HL-60/S4 (cell line): ENCODE results near the gene VSTM4.

Experiments used
- in situ Hi-C: fragments of 300-500 bp; cut with MboI; formaldehyde crosslinking; loops from 2 replicates; pipeline ENCODE4 v1.14.3; 2022; ENCODE audit warnings: low sequenced_read_pairs

VSTM4 gene, protein sequence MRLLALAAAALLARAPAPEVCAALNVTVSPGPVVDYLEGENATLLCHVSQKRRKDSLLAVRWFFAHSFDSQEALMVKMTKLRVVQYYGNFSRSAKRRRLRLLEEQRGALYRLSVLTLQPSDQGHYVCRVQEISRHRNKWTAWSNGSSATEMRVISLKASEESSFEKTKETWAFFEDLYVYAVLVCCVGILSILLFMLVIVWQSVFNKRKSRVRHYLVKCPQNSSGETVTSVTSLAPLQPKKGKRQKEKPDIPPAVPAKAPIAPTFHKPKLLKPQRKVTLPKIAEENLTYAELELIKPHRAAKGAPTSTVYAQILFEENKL

DNA sequence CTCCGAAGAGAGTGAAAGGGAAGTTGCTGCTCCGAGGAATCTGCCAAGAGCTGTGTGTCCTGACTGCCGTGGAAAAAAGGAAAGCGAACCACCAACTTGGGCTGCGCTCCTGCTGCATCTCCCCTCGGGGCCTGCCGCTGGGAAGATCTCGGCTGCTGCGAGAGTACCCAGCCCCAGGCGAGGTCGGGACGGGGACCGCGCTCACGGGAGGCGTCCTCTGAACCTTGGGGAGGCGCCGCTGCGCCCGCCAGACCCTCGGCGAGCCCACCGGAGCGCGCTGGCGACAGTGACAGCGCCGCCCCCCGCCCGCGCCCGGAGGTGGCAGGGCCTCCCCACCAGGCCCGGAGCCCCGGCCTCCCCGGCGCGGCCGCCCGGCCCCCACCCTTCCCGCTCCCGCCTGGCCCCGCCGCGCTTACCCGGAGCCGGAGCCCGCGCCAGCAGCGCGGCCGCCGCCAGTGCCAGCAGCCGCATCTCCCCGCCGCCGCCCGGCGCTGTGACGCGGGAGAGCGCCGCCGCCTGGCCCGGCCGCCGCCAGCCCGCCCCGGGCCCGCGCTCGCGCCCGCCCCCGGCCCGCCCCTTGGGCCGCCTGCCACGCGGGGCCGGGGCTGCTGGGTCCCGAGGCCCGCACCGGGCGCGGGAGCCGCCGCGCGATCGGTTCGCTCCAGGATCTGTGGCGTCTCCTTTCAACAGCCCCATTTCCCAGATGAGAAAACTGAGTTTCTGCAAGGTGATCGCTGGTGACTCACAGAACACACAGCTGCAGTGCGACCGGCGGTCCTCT lies at the start of gene VSTM4:
Gene VSTM4, minus strand, starts transcription at position 508 of the 781 bp plus-strand sequence. Its CDS starts 37 bp downstream, at position 471.
- in situ Hi-C loops: no loop called here

DNA sequence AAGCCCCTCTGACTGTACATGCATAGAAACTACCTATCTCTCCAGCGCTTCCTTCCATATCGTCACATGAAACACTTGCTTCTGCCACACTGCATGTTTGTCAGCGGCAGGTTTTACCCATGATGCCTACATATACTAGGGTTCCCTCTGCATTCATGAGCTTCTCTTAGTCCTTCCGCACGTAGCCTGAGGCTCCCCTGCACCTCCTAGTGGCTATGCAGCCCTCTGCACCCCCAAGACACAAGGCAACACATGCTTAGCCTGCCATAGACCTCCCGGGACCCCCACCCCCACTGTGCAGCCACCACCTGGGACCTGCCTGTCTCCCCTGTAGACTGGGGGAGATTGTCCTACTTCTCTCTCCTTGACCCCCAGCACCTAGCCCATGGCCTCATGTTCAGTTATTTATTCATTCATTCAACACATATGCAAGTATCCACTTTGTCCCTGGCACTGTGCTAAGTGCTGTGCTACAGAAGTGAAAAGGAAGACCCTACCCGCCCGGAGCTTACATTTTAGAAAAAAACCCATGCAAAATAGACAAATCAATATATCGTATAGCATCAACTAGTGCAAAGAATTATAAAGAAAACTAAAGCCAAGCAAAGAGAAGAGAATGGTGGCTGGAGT lies 49.4 kb upstream of the VSTM4 start:
- in situ Hi-C loops: loop anchor here (25.0 kb wide), 2 partner anchors 502 to 627 kb away; no protein-coding TSS in a partner anchor

DNA sequence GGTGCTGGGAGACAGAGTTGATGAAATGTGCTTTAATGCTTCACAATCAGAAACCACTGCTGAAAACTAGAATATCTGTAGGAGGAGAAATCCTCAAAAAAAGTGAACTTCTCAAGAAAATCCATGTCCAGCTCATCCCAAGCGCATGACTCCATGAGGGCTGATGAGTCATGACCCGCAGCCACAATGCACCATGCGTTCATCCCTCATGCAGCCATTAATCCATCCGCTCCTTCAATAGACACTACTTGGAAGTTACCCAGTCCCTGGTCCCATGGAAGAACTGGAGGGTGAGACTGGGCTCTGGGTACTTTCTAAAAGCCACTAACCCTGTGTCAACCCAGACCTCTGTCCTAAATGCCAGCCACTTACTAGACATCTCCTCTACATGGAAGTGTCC lies 48.4 kb upstream of the VSTM4 start:
- in situ Hi-C loops: loop anchor here (25.0 kb wide), 2 partner anchors 501 to 626 kb away; no protein-coding TSS in a partner anchor

DNA sequence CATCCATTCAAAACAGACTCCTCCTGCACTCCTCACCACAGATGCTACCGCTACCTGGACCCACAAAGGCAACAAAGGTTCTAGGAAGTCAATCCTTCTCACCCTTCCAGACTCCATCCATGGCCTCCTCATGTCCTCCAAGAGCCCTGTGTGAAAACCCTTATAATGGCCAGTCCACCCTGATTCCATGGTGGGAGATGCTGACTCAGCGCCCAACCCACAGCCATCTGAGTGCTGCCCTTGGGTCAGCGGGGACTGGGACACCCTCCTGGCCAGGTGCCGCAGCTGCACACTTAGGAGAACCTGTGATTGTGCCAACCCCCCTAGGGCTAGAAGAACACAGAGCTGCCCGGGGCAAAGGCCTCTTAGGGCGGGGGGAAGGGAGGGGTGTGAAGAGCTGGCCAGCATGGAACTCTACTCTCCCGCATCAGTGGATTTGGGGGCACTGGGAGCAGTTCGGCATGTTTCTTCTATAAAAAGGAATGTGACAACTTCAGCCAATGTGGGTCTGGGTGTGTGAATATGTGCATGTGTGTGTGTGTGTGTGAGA lies 47.5 kb upstream of the VSTM4 start:
- in situ Hi-C loops: loop anchor here (25.0 kb wide), 2 partner anchors 501 to 626 kb away; no protein-coding TSS in a partner anchor

DNA sequence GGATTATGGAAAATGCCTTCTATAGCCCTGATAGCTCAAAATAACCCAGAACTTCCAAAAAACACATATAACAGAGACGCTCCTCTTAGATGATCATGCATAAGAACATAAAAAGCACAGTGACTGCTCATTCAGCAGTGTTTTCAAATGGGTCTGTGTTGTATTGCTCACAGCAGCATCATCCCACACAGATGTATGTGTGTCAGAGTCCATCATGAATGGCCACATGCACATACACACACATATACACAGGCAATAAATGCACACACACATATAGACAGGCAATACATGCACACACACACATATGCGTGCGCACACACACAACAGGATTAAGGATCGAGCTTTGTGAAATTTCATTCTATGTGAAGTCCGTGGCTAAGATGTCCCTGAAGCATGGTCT lies 46.7 kb upstream of the VSTM4 start:
- in situ Hi-C loops: loop anchor here (25.0 kb wide), 2 partner anchors 500 to 625 kb away; no protein-coding TSS in a partner anchor

DNA sequence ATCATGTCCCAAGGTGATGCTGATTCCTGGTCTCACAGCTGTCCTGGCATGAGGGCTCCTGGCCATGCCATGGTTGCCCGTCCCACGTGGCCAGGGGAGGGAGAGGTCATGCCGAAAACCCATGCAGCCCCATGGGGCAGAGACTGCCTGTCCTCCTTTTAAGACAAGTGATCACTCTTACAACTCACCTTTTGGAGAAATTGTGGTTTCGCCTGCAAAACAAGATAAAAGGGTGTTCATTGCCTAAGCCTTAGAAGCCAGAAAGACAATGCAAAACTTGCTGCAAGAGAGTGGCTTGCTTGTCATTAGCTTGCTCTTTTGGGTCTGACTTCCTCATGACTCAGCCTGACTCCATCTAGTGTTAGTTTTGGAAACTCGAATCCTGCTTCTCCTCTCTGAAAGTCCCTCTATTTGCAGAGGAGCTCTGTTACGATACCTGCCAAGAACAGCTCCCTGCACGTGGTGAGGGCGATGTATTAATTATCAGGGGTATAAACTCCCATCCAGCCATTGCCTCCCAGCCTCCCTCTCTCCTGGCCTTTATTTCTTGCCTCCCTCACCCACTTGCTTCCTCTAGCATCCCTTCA lies 46.2 kb upstream of the VSTM4 start:
- in situ Hi-C loops: loop anchor here (25.0 kb wide), 2 partner anchors 499 to 624 kb away; no protein-coding TSS in a partner anchor

DNA sequence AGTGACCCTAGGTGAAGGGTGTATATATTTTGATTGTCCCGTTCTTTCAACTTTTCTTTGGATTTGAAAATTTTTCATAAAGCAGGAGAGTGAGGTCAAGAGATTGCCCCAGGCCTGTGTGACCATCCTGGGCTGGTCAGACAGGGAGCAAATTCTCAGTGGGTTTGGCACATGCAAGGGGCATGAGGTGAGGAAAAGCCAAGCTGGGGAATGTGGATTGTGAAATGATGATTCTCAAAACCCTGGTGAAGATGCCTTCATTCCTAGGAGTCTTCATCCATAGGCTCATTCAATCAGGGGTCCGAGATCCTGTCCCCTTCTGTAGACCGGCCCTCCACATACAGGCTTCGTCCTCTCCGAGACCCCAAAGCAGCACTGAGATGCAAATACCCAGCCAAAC lies 45.5 kb upstream of the VSTM4 start:
- in situ Hi-C loops: loop anchor here (25.0 kb wide), 2 partner anchors 499 to 624 kb away; no protein-coding TSS in a partner anchor

DNA sequence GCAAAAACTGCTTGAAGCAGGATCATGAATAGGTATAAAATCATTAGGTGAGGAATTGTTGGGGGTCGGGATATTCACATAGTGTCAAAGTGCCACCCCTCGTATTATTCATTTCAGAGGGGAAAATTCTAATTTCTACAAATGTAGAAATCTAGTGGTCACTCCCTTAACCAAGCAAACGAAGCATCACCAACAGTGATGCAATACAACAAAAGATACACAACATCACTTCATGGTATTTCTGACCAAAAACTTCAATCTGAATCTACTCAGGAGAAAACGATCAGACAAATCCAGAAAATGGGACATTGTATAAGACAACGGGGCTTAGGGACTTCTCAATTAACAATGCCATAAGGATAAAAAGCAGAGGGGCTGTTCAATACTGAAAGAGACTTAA lies 44.8 kb upstream of the VSTM4 start:
- in situ Hi-C loops: loop anchor here (25.0 kb wide), 2 partner anchors 498 to 623 kb away; no protein-coding TSS in a partner anchor

DNA sequence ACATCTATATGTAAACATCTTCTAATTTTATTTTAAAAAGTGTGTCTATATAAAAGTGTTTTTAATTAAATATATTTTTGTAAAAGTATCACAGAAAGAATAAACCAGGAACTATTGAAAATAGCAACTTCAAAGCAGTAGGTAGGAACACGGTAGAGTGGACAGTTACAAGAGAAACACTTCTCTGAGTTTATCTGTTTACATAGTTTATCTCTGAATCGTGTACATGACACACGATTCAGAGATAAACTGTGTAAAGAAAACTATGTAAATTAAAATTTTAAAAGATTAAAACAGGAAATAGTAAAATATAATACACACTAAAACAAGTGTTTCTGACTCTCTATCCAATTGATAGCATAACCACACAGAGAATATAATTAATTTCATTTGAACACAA lies 43.6 kb upstream of the VSTM4 start:
- in situ Hi-C loops: loop anchor here (25.0 kb wide), 2 partner anchors 497 to 622 kb away; no protein-coding TSS in a partner anchor

DNA sequence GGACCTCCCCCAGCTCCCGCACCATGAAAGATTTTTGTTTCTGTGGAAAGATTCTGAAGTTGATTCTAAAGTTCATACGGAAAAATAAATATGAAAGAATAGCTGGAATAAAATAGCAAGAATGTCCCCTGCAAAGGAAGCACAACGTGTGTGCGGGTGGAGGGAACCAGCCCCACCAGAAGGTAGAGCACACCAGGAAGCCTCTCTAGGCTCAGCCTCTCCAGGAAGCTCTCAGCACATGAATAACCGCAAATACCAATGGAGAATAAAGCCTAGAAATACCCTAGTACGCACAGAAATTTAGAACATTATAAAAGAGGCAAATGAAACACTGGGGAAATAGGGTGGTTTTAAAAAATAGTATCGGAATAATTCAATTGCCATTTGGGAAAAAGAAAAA lies 43.1 kb upstream of the VSTM4 start:
- in situ Hi-C loops: loop anchor here (25.0 kb wide), 2 partner anchors 496 to 621 kb away; no protein-coding TSS in a partner anchor

DNA sequence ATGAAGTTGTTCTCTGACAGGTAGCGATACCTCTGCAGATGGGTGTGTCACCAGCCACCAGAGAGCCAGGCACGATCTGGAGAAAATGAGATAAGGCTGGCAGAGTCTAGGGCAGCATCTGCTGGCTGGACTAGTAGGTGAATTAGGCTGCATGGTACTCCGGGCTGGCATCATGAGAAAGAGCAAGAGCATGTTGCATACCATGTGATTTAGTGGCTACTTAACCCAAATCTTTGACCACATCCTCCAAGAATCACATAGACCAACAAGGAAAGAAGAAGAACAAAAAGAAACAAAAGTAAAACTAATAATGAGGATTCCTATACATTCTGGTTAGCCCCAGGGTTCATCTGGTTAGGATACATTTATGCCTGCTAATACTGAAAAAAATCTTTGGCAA lies 41.9 kb upstream of the VSTM4 start:
- in situ Hi-C loops: loop anchor here (25.0 kb wide), 2 partner anchors 495 to 620 kb away; no protein-coding TSS in a partner anchor

DNA sequence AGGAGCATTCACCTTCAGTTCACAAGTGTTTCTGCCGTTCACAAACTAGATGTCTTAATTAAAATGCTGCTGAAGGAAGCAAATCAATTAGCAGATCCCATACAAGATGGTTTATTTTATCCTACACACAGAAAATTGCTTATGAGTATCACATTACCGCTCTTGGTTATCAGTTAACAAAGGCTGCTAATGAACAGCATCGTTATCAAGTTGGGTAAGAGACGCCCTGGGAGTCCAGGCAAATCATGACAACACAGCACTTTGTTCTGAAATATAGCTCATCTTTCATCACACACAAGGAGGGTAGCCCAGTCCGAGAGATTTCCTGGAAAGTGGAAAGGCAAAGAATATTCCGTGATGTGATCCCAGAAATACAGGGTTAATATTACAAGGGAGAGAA lies 39.3 kb upstream of the VSTM4 start:
- in situ Hi-C loops: loop anchor here (25.0 kb wide), 2 partner anchors 492 to 617 kb away; no protein-coding TSS in a partner anchor

DNA sequence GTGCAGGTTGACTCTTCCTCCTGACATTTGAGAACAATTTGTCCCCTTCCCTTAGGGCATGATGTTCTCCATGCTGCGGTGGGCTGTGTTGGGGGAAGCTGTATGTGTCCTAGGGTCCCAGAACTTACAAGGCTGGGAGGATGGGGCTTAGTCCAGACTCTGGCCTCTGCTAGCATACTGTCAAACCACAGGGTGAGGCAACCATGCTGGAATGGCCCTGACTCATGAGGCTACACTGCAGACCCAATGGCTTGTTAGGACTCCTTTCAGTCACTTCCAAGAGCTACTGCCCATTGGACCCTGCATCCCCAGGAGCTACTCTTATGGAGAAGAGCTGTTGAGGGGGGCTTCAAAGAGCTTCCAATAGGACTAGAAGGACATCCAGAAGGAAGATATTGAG lies 38.6 kb upstream of the VSTM4 start:
- in situ Hi-C loops: loop anchor here (25.0 kb wide), 2 partner anchors 492 to 617 kb away; no protein-coding TSS in a partner anchor

DNA sequence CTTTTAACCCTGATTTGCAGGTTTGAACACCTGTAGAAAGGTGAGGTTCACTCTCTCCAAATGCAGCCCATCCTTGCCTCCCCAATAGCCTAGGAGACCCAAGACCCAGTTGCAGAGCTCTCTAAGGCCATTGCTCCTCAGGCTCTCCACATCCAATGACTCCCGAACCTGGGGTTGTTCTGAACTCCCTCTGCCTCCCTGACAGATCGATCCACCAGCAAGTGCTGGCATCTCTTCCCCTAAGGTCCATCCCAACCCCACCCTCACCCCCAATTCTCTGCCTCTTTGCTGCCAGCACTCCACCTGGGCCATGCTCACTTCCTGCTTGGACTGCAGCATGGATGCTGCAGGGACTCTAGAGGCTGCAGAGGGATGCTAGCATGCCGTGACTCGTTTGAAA lies 37.8 kb upstream of the VSTM4 start:
- in situ Hi-C loops: loop anchor here (25.0 kb wide), 2 partner anchors 491 to 616 kb away; no protein-coding TSS in a partner anchor

DNA sequence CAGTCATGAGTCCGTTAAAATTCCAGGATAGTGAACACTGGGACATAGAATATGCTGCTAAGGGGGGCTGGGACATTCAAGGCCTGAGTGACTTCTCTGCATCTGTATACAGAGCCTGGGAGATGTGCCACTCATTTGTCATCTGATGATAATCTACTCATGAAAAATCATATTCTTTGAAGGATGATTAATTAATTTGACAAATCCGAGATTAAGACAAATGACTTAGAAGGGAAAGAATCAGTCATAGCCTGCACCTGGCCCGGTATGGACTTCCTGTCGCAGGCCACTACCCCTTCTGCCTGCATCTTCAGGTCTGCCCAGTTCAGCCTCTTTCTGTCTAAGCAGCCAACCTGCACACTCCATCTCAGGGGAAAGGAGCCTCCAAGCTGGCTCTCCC lies 37.3 kb upstream of the VSTM4 start:
- in situ Hi-C loops: loop anchor here (25.0 kb wide), 2 partner anchors 490 to 615 kb away; no protein-coding TSS in a partner anchor

DNA sequence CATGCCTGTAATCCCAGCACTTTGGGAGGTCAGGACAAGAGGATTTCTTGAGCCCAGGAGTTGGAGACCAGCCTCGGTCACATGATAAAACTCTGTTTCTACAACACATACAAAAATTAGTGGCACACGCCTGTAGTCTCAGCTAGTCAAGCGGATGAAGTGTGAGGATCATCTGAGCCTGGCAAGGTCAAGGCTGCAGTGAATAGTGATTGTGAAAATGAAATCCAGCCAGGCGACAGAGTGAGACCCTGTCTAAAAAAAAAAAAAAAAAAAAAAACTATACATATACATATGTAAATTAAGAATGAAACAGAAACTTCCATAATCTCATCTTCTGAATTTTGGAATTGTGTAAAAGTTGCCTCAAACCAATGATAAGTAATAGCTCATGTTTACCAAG lies 36.7 kb upstream of the VSTM4 start:
- in situ Hi-C loops: loop anchor here (25.0 kb wide), 2 partner anchors 490 to 615 kb away; no protein-coding TSS in a partner anchor

DNA sequence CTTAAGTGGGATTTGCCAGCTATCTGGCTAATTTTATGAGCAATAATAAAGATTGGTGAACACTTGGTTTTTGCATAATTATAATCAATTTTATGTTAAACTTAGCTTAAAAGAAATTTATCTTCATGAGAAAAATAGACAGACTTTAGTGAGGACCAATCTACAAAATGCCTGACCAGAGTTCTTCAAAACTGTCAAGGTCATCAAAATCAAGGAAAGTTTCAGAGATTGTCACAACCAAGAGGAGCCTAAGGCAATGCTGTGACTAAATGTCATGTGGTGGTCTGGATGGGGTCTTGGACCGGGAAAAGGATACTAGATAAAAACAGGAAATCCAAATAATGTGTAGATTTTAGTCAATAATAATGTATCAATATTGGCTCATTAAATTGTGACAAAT lies 36.2 kb upstream of the VSTM4 start:
- in situ Hi-C loops: loop anchor here (25.0 kb wide), 2 partner anchors 489 to 614 kb away; no protein-coding TSS in a partner anchor

DNA sequence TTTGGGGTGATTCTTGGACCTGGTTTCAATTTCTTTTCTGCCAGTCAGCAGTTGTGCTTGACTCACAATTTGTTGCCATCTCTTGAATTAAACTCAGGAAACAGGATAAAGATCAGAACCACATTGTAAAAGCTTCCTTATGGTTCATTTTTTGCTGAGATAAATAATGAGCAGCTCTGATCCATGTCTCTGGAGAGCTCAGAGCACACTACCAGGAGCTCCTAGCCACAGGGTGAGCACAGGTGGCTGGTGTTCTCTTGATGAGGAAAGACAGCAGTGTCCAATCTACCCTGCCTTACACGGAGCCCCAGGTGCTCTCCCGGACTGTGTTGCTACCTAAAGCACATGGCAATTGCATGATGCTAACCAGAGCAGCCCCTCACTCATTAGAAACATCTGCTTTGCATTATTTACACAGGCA lies 35.7 kb upstream of the VSTM4 start:
- in situ Hi-C loops: loop anchor here (25.0 kb wide), 2 partner anchors 489 to 614 kb away; no protein-coding TSS in a partner anchor

DNA sequence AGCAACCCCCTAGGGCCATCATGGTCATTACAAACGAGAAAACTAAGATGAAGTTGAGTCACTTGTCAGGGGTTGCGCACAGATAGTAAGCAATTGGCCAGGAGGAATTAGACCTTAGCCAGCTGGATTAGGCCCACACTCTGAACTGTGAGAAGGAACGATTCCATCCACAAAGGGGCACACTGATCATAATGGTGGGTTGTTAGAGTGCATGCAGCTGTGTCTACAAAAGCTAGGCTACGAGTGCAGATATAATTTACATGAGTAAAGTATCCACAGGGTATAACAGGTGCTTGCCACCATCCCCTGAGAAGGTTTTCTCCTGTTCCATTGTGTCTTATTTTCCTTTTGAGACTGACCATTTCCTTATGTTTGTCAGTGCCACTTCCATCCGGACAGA lies 35.1 kb upstream of the VSTM4 start:
- in situ Hi-C loops: loop anchor here (25.0 kb wide), 2 partner anchors 488 to 613 kb away; no protein-coding TSS in a partner anchor

DNA sequence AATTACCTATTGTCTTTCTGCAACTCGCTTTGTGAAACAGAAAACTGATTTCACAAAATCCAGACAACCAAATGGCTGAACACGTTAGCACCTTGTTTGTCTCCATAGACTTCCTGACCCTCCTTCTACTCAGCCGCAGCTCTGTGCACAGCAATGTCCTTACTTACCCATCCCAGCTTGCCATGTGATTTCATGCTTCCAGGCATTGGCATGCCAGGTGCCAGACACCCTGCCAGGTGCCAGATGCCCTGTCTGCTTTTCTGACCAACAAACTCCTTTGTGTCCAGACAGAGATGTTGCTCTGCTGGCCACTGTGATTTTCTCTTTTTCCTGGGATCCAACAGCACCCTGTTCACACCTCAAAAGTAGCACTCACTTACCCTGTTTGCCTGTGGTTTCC lies 34.6 kb upstream of the VSTM4 start:
- in situ Hi-C loops: loop anchor here (25.0 kb wide), 2 partner anchors 488 to 613 kb away; no protein-coding TSS in a partner anchor
